ENCODE data around the gene TRIM31. TPM values are rescaled to one million over a fixed set of nuclear protein-coding genes. Genes with fewer than 3 reads are reported as not detected.

Gene TRIM31
- not detected in 2 replicates for total RNA-seq (2012; rRNA removed)
- polyA plus RNA-seq (2012; rRNA removed) = not detected in 2 replicates
- polyA plus RNA-seq (2012; cell fraction: cytosol; rRNA removed) = not detected in 2 replicates
- not detected in 2 replicates for polyA plus RNA-seq (2012; cell fraction: nucleus; rRNA removed; ENCODE audit: low replicate concordance)
- not detected for Bru-seq, nascent RNA
- percentile 11 among the genes with signal in this experiment for BruChase-seq, experiment 1, labeled RNA remaining after a 6-hour chase
- BruChase-seq, experiment 2, labeled RNA remaining after a 2-hour chase = not detected
- long read RNA-seq = 0 reads

DNA sequence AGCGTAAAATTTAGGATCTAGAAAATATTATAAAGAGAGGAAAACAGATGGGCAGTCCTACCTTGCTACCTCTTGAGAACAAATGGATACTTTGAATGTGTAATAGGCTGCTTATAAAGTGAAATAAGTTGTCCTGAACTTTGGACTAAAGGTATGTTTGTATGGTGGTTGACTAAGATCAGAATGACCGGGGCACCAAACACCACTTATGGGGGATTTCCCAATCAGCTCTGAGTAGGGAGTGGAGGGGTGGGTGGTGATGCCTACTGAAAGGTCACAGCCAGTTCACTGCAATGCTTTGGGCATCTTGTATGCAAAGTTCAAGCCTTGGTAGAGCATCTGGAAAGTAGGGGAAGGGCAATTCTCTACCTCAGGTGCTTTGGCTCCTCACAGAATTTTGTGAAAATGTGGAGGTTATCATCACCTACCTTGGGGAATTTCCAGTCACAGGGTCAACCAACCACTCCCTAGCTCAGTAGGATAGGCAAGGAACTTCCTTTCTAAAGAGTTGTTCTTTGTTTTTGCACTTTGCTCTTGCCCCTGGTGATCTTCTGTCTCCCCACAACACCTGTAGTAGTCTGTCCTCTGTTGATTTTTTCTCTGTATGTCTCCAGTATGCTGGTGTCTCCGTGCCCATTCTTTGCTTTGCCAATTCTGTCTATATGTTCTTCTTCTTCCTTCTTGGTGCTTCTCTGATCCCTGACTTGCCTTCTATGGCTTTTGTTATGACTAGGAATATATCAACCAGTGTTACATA lies at the start of gene TRIM31:
TSS of gene TRIM31 (minus strand) at position 88 of the 757 bp plus-strand sequence. CDS start 285 bp downstream, outside the sequence.
- no peaks in the 10 kb centered on the region for H3K36me3 ChIP-seq (ENCODE audit: control insufficient read depth, insufficient read depth, low read length)
- H2AK9ac ChIP-seq (replicated peaks; ENCODE audit: low read depth, low read length, poor library complexity) = no peak within 1 kb of the TSS
- no peak within 1 kb of the TSS for H4K8ac ChIP-seq (ENCODE audit: low read depth in 2 of 2, low read length in 2 of 2)
- no peak within 1 kb of the TSS for H2BK5ac ChIP-seq (ENCODE audit: low read depth, low read length, poor library complexity, severe bottlenecking)
- H4K5ac ChIP-seq (ENCODE audit: low read depth, low read length) = no peak within 1 kb of the TSS
- H2BK120ac ChIP-seq (ENCODE audit: low read depth, low read length) = no peak within 1 kb of the TSS
- H4K20me1 ChIP-seq (ENCODE audit: insufficient read depth, low read length) = no peaks in the 10 kb centered on the region
- no peak within 1 kb of the TSS for H3K14ac ChIP-seq (replicated peaks; ENCODE audit: low read depth, low read length)
- H3K9ac ChIP-seq (ENCODE audit: low read depth, low read length) = no peak within 1 kb of the TSS
- in situ Hi-C loops (cut with MboI; ENCODE audit: low sequenced_read_pairs) (no loop called here), dilution Hi-C loops (cut with HindIII; ENCODE audit: low sequenced_read_pairs, unreplicated experiment) (no loop called here), intact Hi-C loops (cut with micrococcal nuclease) (no loop called here)
- no peaks in the 10 kb centered on the region for H3K79me1 ChIP-seq (ENCODE audit: low read depth in 1 of 2, low read length in 2 of 2)
- no peak within 1 kb of the TSS for H3K27ac ChIP-seq (ENCODE audit: insufficient read depth, low read length)
- H3K4me3 ChIP-seq (ENCODE audit: insufficient read depth, low read depth, low read length) = no peak within 1 kb of the TSS
- H2BK15ac ChIP-seq (ENCODE audit: low read depth, low read length) = no peak within 1 kb of the TSS
- H3K23ac ChIP-seq (ENCODE audit: low read depth, low read length) = no peak within 1 kb of the TSS
- no peak within 1 kb of the TSS for H2BK20ac ChIP-seq (ENCODE audit: low read depth, low read length)
- no peak within 1 kb of the TSS for H3K4me2 ChIP-seq (ENCODE audit: low read depth, low read length)
- H4K91ac ChIP-seq (ENCODE audit: insufficient read depth, low read depth, low read length) = no peak within 1 kb of the TSS
- H3K27me3 ChIP-seq (ENCODE audit: control insufficient read depth, insufficient read depth, low read length) = peaks cover 46% of the 10 kb centered on the region
- no peaks in the 10 kb centered on the region for H3K9me1 ChIP-seq (ENCODE audit: insufficient read depth, low read length)
- CTCF ChIA-PET = no interaction called here
- no peak within 1 kb of the TSS for H3K4ac ChIP-seq (ENCODE audit: low read depth, low read length)
- ATAC-seq (ENCODE audit: low read depth) = no peak
- no peak within 1 kb of the TSS for H2AFZ ChIP-seq (replicated peaks; ENCODE audit: low read length, poor library complexity)
- BruUV-seq (replicated peaks) = no TSS peak
- peaks cover 2% of the 10 kb centered on the region; the same call in 1 of the 2 replicates for H3K9me3 ChIP-seq (ENCODE audit: control insufficient read depth, insufficient read depth, low read length)
- H3K56ac ChIP-seq (ENCODE audit: extremely low read depth, insufficient read depth, low read length) = no peak within 1 kb of the TSS
- DNase-seq = no peak
- H3K18ac ChIP-seq (ENCODE audit: low read depth, low read length) = no peak within 1 kb of the TSS
- no peak within 1 kb of the TSS for H2AK5ac ChIP-seq (ENCODE audit: low read depth, low read length)
- 67 to 100% methylated on average over 1 of the region's 3 CpGs for WGBS, 2 experiments (ENCODE audit: extremely low coverage in 2 of 2, insufficient read length in 1 of 2)
- POLR2A ChIA-PET (ENCODE audit: unreplicated experiment) = no interaction called here
- H3K4me1 ChIP-seq (ENCODE audit: control insufficient read depth, insufficient read depth, low read length) = no peaks in the 10 kb centered on the region
- no peak for TF ChIP-seq RAD21 (IDR thresholded peaks at IDR 0.05; ENCODE audit: low read length)
- TF ChIP-seq MAZ (IDR thresholded peaks at IDR 0.05; ENCODE audit: borderline replicate concordance, low read depth, low read length) = no peak
- TF ChIP-seq POLR2A (IDR thresholded peaks at IDR 0.05; ENCODE audit: low read depth, low read length) = no peak
- no peak for TF ChIP-seq SMC3 (IDR thresholded peaks at IDR 0.05; ENCODE audit: low read depth, low read length)
- TF ChIP-seq FOS (IDR thresholded peaks at IDR 0.05; ENCODE audit: low read depth, low read length) = no peak
- no peak for TF ChIP-seq RFX5 (IDR thresholded peaks at IDR 0.05; ENCODE audit: low read depth, low read length)
- no peak for TF ChIP-seq ELK1 (IDR thresholded peaks at IDR 0.05; ENCODE audit: borderline replicate concordance, low read depth, low read length)
- no peak for TF ChIP-seq MXI1 (IDR thresholded peaks at IDR 0.05; ENCODE audit: borderline replicate concordance, low read depth, low read length)
- no peak for TF ChIP-seq NFE2L2 (IDR thresholded peaks at IDR 0.05; ENCODE audit: low read depth, low read length)
- TF ChIP-seq CEBPB (IDR thresholded peaks at IDR 0.05; ENCODE audit: low read depth, low read length) = no peak
- no peak for TF ChIP-seq MAFK (IDR thresholded peaks at IDR 0.05; ENCODE audit: low read depth, low read length)
- TF ChIP-seq BHLHE40 (IDR thresholded peaks at IDR 0.05; ENCODE audit: low read depth, low read length) = no peak
- TF ChIP-seq CHD1 (IDR thresholded peaks at IDR 0.05; ENCODE audit: low read depth, low read length) = no peak
- no peak for TF ChIP-seq USF2 (IDR thresholded peaks at IDR 0.05; ENCODE audit: low read depth, low read length)
- TF ChIP-seq CTCF (conservative IDR thresholded peaks at IDR 0.05; ENCODE audit: low read depth, low read length) = no peak
